GM10847 (cell line): Measurements from ENCODE around the gene FGA.

Source experiments
- POLR2A ChIP-seq: IDR thresholded peaks from 2 replicates; pipeline ENCODE4 v1.6.1; 2011; ENCODE audit not compliant: insufficient read length; ENCODE audit errors: extremely low read depth

Gene FGA

DNA sequence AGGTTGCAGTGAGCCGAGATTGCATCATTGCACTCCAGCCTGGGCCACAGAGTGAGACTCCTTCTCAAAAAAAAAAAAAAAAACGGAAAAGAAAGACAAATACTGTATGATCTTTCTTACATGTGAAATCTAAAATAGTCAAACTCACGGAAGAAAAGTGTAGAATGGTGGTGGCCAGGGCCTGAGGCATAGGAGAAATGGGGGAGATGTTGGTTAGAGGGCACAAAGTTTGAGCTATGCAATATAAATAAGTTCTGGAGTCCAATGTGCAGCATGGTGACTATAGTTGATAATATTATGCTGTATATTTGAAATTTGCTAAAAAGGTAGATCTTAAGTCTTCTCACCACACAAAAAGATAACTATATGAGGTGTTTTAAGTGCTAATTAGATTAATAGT lies 1.3 kb upstream of the FGA start:
- TF ChIP-seq POLR2A = no peak

- no peak for TF ChIP-seq POLR2A
These were observed 995 bp downstream of the FGA start for GRCh38 chr4:154589296-154590197.

DNA sequence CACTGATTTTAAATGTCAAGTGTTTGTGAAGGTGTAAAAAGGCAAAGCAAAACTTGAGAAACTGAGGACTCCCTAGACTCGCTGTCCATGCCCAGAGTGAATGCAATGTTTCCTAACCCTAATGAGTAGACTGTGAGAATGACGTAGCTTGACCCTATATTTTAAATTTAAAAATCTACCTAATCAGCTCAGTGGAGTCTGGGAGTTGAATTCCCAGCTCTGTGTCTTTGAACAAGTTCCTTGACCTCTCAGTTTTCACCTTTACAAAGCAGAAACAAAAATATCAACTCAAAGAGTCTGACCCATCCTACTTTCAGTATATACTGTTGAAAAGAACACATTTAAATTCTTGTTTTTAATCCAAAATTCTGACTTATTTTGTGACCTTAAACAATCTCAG lies 2.3 kb downstream of the FGA start:
- TF ChIP-seq POLR2A = no peak

DNA sequence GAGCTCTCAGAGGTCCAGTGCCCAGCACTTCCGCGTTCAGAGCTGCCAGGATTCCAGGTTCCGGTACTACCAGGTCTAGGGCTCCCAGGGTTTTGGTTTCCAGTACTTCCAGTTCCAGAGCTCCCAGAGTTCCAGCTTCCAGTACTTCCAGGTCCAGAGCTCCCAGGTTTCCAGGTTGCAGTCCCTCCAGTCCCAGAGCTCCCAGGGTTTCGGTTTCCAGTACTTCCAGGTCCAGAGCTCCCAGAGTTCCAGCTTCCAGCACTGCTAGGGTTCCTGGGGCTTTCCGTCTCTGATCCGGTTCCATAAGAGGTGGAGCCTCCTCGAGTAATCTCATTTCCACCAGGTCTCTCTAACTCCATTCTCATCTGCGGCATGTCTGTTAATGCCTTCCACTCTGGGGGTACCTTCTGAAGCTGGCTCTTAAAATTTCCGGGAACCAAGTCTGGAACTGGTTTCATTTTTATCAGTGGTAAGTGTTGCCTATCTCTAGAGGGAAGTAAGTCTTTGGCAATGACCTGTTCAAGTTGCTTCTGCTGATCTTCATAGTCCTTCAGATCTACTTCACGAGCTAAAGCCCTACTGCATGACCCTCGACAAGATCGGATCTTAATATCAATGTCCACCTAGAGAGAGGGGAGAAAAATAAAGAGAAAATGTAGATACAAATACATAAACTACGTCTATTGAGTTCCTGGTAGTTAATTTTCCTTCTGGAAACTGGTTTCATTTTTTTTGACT lies 4.1 kb downstream of the FGA start:
- TF ChIP-seq POLR2A = no peak

GRCh38 chr4:154585369-154586018 lies 5.0 kb downstream of the FGA start:
- TF ChIP-seq POLR2A = no peak

DNA sequence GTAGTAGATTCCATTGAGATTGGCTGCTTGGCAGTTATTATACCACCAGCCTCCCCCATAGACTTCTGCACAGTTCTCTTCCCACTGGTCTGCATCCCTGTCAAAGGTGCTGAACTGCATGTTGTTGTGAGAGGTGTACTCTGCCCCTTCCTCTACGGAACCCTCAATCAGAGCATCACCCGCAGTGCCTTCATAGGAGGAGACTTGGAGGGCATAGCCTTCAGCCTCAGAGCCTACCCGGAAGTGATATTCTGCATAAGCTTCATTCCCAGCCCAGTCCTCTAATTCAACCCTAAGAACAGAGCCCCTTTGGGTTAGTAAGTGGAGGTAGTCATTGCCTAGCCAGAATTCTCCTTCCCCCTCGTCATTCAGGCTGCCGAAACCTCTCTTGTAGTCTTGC lies 6.3 kb downstream of the FGA start:
- TF ChIP-seq POLR2A = no peak

DNA sequence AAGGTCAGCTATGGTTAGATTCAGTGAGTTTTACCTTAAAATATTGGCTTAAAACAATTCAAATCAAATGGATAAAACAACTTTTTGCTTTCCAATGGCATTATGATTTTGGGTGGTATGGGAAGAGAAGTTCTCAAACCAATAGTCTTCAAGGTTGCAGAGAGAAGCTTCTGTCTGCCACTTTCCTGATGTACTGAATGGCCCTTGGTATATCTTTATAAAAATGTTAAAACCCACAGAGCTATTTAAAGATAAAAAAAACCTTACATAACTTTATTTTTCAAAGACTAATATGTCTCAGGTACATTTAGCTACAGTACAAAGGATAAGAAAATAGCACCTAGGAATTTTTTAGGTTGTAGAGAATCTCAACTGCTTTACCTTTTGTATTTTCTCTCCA lies 6.9 kb downstream of the FGA start:
- TF ChIP-seq POLR2A = no peak

DNA sequence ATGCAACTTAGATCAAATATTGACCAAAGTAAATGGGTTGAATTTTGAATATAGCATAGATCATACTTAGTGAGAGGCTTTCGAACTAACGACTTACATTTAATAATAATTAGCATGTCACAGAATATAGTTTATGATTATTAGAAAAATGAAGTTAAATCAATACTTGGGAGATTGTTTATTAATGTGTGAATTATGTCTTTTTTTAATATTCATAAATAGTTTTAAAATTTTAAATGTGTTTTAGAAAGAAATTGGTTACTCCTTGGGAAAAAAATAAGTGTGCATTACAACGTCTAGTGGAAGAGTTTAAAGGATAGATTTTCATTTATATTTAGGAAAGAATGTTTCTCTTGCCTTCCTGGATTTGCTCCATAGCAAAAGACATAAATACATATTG lies 7.3 kb downstream of the FGA start:
- no peak for TF ChIP-seq POLR2A

DNA sequence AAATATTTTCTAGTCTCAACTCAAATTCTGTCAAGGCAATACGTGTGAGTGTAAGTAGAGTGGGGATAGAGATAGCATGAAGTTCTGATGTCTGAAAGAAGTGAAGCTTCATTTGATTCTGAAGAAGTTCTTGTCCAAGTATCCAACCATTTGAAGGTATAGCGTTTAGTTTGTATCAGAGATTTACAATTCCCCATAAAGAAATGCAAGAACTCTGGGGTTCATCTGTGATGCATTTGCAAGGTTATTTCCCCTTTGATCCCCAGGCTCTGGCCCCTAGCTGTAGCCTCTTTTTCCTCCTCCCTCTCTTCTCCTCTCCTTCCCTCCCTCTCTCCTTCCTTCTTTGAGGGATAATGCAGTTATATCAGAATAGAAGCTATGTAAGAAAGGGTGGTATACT lies 7.8 kb downstream of the FGA start:
- no peak for TF ChIP-seq POLR2A

GRCh38 chr4:154579927-154580326 lies 10.6 kb downstream of the FGA start:
- TF ChIP-seq POLR2A = no peak

DNA sequence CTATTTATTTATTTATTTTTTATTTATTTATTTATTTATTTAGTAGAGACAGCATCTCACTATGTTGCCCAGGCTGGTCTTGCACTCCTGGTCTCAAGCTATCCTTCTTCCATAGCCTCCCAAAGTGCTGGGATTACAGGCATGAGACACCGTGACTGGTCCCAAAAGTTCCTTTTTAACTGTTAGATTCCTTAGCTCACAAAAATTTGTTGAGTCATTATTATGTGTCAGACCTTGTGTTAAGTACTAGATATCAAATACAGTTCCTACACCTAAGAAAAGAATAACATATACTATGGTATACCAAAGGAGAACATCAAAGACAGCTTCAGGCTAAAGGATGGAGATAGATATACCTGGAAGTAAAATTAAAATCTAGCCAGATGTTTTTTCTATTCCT lies 11.6 kb downstream of the FGA start:
- no peak for TF ChIP-seq POLR2A

- no peak for TF ChIP-seq POLR2A
These were observed 13.2 kb downstream of the FGA start for GRCh38 chr4:154577324-154577723.

GRCh38 chr4:154574311-154574710 lies 16.2 kb downstream of the FGA start:
- no peak for TF ChIP-seq POLR2A

GRCh38 chr4:154573190-154573870 lies 17.2 kb downstream of the FGA start:
- no peak for TF ChIP-seq POLR2A

DNA sequence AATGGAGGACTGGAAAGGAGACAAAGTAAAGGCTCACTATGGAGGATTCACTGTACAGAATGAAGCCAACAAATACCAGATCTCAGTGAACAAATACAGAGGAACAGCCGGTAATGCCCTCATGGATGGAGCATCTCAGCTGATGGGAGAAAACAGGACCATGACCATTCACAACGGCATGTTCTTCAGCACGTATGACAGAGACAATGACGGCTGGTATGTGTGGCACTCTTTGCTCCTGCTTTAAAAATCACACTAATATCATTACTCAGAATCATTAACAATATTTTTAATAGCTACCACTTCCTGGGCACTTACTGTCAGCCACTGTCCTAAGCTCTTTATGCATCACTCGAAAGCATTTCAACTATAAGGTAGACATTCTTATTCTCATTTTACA lies 21.0 kb downstream of the FGA start:
- no peak for TF ChIP-seq POLR2A

- TF ChIP-seq POLR2A = no peak
These were observed 21.5 kb downstream of the FGA start for GRCh38 chr4:154569028-154569427.

- TF ChIP-seq POLR2A = no peak
These were observed 23.8 kb downstream of the FGA start for GRCh38 chr4:154566639-154567204.
